ENCODE measurements around the gene MED13L. TPM values are rescaled to one million over a fixed set of nuclear protein-coding genes. Genes with fewer than 3 reads are reported as not detected.
A peak's percentile ranks its signal among the peaks of the same experiment; 100 is the strongest.

The MED13L gene
- total and polyA plus RNA-seq, 8 donors: 92.4 to 123 (median 97.0) TPM

DNA sequence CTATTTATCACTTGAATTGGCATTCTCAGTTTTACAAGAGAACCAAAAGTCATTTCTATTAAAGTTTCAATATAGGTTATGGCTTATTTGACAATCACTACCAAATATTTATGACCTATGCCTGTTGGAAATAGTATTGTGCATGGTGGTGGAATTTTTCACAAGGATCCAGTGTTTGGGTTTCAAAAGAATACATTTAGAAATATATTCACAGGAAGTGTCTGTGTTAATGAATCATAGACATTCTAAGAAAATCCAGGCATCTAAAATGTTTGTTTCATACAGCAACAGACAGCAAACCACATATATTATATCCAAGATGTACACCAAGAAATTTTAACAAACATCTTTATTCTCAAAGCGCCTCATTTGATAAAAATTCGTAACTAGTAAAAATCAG, 92.7 kb downstream of the MED13L start:
- H3K27me3 ChIP-seq: no peaks in the 10 kb centered on the region
- H3K9me3 ChIP-seq: no peaks in the 10 kb centered on the region
- intact Hi-C loops (cut with DNase I): no loop called here
- H3K4me1 ChIP-seq: peaks cover 26 to 93% of the 10 kb centered on the region in 2 donors
- H3K4me3 ChIP-seq: no peak overlapping the region
- H3K36me3 ChIP-seq: no peaks in the 10 kb centered on the region
- no peak for DNase-seq
- TF ChIP-seq, protein P1, sequence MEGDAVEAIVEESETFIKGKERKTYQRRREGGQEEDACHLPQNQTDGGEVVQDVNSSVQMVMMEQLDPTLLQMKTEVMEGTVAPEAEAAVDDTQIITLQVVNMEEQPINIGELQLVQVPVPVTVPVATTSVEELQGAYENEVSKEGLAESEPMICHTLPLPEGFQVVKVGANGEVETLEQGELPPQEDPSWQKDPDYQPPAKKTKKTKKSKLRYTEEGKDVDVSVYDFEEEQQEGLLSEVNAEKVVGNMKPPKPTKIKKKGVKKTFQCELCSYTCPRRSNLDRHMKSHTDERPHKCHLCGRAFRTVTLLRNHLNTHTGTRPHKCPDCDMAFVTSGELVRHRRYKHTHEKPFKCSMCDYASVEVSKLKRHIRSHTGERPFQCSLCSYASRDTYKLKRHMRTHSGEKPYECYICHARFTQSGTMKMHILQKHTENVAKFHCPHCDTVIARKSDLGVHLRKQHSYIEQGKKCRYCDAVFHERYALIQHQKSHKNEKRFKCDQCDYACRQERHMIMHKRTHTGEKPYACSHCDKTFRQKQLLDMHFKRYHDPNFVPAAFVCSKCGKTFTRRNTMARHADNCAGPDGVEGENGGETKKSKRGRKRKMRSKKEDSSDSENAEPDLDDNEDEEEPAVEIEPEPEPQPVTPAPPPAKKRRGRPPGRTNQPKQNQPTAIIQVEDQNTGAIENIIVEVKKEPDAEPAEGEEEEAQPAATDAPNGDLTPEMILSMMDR (IDR thresholded peaks at IDR 0.05): no peak
- no peak for ATAC-seq
- H3K27ac ChIP-seq: peak overlapping the region in 1 of 2 donors; percentile 74

GRCh38 chr12:116183741-116184141, 93.8 kb downstream of the MED13L start:
- Histone ChIP-seq H3K36me3 (no peaks in the 10 kb centered on the region), H3K27ac (no peak overlapping the region), H3K4me1 (peaks cover 26 to 92% of the 10 kb centered on the region in 2 donors), H3K9me3 (no peaks in the 10 kb centered on the region), H3K27me3 (no peaks in the 10 kb centered on the region), H3K4me3 (no peak overlapping the region)
- intact Hi-C loops (cut with DNase I): no loop called here
- DNase-seq (no peak), ATAC-seq (no peak)
- TF ChIP-seq, protein P1 (IDR thresholded peaks at IDR 0.05): no peak

DNA sequence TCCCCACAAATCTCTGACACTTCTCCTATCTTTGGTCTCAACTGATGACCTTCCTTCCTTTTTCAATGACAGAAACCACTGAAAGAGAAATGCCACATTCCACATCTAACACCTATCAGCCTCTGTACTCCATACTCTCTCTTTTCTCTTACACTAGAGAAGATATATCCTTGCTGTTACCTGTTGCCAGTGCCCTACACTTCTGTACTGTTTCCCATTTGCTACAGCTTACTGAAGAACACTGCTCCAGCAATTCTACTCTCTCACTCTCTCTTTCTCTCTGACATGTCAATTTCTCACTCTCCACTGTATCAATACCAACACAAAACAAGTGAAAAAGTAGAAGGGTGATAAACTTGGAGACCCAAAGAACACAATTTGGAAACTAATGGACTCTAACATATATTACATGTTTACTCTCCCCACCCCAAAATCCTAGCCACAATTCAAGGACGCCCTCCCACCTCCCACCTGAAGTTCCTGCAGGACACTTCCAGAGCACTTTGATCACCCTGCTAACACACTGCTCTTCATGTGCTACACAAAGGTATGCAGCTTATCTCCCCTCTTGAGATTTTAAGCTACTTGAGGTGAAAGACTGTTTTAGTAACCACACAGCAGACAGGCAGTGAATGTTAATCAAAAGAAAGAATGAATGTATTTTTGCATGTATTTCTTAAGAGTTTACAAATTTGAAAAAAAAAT, 95.0 kb downstream of the MED13L start:
- DNase-seq: no peak
- Histone ChIP-seq H3K9me3 (no peaks in the 10 kb centered on the region), H3K36me3 (no peaks in the 10 kb centered on the region), H3K27me3 (no peaks in the 10 kb centered on the region), H3K4me3 (no peak overlapping the region), H3K4me1 (peaks cover 26 to 87% of the 10 kb centered on the region in 2 donors), H3K27ac (no peak overlapping the region)
- peak; percentile 77 for ATAC-seq
- intact Hi-C loops (cut with DNase I): no loop called here
- TF ChIP-seq, protein P1 (IDR thresholded peaks at IDR 0.05): no peak

DNA sequence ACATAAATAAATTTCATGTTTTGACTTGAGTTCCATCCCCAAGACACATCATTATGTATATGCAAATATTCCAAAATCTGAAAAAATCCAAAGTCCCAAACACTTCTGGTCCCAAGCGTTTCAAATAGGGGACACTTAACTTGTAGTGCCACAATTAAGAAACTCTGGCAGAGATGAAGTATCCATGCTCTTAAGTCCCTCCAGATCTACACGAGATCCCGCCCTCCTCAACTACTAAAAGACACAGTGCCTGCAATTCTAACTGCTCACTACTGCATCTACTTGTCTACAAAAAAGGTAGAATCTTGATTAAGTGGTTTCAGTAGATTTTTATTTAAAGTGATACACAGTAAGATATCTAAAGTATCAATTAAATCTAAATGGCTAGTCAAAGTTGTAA, 97.0 kb downstream of the MED13L start:
- TF ChIP-seq, protein P1 (IDR thresholded peaks at IDR 0.05): no peak
- ATAC-seq (peak; percentile 62), DNase-seq (no peak)
- Histone ChIP-seq H3K4me1 (peaks cover 18 to 75% of the 10 kb centered on the region in 2 donors), H3K36me3 (no peaks in the 10 kb centered on the region), H3K27me3 (no peaks in the 10 kb centered on the region), H3K27ac (no peak overlapping the region), H3K9me3 (no peaks in the 10 kb centered on the region), H3K4me3 (no peak overlapping the region)
- intact Hi-C loops (cut with DNase I): no loop called here

DNA sequence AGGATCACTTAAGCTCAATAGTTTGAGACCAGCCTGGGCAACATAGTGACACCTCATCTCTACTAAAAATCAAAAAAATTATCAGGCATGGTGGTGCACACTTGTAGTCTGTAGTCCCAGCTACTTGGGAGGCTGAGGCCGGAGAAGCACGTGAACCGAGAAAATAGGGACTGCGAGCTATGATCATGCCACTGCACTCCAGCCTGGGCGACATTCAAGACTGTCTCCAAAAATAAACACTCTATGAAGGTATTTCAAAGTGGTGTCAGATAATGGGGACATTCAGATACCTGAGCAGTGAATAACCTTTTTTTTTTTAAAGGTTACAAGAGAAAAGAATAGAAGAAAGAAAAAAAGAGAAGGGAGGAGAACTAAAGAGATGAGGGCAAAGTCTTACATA, 98.1 kb downstream of the MED13L start:
- no peak overlapping the region for H3K27ac ChIP-seq
- intact Hi-C loops (cut with DNase I): no loop called here
- no peaks in the 10 kb centered on the region for H3K9me3 ChIP-seq
- no peak overlapping the region for H3K4me3 ChIP-seq
- ATAC-seq (no peak), DNase-seq (no peak)
- H3K27me3 ChIP-seq: no peaks in the 10 kb centered on the region
- peaks cover 18 to 65% of the 10 kb centered on the region in 2 donors for H3K4me1 ChIP-seq
- TF ChIP-seq, protein P1 (IDR thresholded peaks at IDR 0.05): no peak
- H3K36me3 ChIP-seq: no peaks in the 10 kb centered on the region

Measured in left lung (tissue), 10 donors.